GM13976 (cell line): ENCODE results near the gene TIMP2.
"Not testable (repeated sequence)": the region's sequence is repeated elsewhere in the genome, so short reads cannot be mapped to it uniquely, and the experiment has no call there.

ENCODE experiments used
- DNase-seq: peaks from one replicate; pipeline ENCODE4 v3.0.0; 2012; ENCODE audit warnings: low spot score
- in situ Hi-C: fragments of 300-500 bp; cut with MboI; formaldehyde crosslinking; loops from one replicate; pipeline ENCODE4 v1.12.0; 2022; ENCODE audit warnings: low sequenced_read_pairs, mixed read lengths, inconsistent platforms; ENCODE audit not compliant: unreplicated experiment
- TF ChIP-seq, protein P1 (sequence below): IDR thresholded peaks from 2 replicates; pipeline ENCODE4 v1.5.1; 2012; ENCODE audit warnings: borderline replicate concordance, mild to moderate bottlenecking; ENCODE audit not compliant: insufficient read depth; ENCODE audit errors: extremely low read depth, missing control alignments, control extremely low read depth

The TIMP2 gene

DNA sequence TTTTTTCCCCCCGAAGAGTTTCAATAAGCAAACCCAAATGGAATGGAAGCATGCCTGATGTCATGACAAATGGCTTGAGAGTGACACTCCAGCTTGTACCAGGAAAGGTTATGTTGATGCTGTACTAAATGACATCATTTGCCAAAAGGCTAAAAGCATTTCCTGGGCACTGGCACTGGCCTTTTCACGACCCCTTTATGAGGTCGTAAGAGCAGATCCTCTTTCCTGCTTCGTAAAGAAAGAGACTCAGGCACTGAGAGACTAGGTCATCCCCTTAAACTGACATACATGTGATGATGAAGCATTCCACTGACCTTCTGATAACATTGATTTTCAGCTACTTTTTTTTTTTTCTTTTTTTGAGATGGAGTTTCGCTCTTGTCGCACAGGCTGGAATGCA lies 52.7 kb downstream of the TIMP2 start:
- TF ChIP-seq, protein P1, sequence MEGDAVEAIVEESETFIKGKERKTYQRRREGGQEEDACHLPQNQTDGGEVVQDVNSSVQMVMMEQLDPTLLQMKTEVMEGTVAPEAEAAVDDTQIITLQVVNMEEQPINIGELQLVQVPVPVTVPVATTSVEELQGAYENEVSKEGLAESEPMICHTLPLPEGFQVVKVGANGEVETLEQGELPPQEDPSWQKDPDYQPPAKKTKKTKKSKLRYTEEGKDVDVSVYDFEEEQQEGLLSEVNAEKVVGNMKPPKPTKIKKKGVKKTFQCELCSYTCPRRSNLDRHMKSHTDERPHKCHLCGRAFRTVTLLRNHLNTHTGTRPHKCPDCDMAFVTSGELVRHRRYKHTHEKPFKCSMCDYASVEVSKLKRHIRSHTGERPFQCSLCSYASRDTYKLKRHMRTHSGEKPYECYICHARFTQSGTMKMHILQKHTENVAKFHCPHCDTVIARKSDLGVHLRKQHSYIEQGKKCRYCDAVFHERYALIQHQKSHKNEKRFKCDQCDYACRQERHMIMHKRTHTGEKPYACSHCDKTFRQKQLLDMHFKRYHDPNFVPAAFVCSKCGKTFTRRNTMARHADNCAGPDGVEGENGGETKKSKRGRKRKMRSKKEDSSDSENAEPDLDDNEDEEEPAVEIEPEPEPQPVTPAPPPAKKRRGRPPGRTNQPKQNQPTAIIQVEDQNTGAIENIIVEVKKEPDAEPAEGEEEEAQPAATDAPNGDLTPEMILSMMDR = no peak
- in situ Hi-C loops = no loop called here
- DNase-seq = no peak

DNA sequence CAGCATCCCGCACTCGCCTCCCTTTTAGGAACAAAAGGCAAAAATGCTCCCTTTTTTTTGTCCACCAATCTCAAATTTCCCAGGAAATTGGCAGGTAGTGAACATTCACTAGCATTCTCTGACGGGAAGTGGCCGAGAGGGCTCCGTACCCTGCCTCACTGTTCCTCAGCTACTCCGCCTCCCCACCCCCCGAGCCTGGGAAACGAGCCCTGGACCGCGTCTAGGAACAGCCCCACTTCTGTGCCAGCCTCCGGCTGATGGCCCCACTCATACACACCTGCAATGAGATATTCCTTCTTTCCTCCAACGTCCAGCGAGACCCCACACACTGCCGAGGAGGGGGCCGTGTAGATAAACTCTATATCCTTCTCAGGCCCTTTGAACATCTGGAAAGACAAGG lies 54.6 kb downstream of the TIMP2 start:
- in situ Hi-C loops = no loop called here
- DNase-seq = no peak
- TF ChIP-seq, protein P1 = no peak

DNA sequence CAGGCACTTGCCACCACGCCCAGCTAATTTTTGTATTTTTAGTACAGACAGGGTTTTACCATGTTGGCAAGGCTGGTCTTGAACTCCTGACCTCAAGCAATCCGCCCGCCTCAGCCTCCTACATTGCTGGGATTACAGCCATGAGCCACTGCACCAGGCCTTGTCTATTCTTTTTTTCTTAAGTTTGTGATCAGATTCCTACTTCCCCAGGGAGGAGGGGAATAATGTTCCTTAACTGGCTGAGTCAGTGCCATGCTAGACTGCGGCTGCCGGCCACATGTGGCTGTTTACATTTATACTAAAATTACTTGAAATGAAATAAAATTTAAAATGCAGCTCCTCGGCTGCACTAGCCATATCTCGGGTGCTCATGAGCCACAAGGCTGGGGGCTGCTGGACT lies 56.8 kb downstream of the TIMP2 start:
- no peak for DNase-seq
- in situ Hi-C loops = loop anchor here (10.0 kb wide), 1 partner anchor 96 kb away; no protein-coding TSS in a partner anchor
- TF ChIP-seq, protein P1 = no peak

DNA sequence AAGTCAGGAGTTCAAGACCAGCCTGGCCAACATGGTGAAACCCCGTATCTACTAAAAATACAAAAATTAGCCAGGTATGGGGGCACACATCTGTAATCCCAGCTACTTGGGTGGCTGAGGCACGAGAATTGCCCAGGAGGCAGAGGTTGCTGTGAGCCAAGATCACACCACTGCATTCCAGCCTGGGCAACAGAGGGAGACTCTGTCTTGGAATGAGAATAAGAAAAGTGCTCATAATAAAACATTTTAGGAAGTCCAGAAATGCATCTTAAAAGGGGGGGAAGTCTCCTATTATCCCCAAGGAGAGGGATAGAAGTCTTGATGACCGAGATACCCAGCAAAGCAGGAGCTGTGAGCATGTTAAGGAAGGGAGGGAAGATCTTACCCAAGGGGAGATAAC lies 58.1 kb downstream of the TIMP2 start:
- DNase-seq = not testable (repeated sequence)
- in situ Hi-C loops = loop anchor here (10.0 kb wide), 1 partner anchor 98 kb away; no protein-coding TSS in a partner anchor

DNA sequence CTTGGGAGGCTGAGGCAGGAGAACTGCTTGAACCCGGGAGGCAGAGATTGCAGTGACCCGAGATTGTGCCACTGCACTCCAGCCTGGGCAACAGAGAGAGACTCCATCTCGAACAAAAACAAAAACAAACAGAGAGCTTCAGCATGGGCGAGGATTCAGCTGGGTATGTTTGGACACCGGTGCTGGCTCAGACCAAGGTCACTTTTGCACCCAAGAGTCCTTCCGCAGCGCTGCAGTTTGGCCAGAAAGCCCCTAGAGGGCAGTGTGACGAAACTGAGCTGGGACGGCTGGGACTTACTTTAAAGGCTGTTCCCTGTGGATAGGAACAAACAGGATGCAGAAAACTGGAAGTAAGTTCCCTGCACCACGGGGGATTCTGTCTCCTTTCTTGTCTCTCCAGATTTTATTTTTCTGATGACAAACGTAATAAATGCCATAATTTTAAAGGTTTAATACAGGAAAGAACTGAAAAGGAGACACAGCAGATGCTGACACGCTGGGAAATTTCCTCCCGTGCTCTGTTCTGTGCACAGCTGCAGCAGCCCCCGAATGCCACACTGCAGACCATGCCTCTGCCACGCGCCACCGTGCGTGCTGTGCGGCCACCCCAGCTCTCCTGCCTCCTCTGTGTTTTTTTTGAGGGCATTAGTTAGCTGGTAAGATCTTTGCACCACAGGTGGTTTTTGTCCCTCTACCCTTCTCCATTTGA lies 59.4 kb downstream of the TIMP2 start:
- peak; percentile 82 for DNase-seq
- in situ Hi-C loops = loop anchor here (10.0 kb wide), 1 partner anchor 99 kb away; no protein-coding TSS in a partner anchor
- TF ChIP-seq, protein P1 = peak; percentile 93

DNA sequence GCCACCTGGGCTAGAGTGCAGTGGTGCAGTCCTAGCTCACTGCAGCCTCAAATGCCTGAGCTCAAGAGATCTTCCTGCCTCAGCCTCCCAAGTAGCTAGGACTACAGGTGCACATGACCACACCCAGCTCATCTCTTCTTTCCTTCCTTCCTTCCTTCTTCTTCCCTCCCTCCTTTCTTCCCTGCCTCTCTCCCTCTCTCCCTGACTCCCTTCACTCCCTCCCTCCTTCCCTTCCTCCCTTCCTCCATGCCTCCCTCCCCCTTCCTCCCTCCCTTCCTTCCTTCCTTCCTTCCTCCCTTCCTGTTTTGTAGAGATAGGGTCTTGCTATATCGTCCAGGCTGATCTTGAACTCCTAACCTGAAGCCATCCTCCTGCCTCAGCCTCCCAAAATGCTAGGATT lies 61.1 kb downstream of the TIMP2 start:
- in situ Hi-C loops = loop anchor here (10.0 kb wide), 1 partner anchor 101 kb away; no protein-coding TSS in a partner anchor
- no peak for DNase-seq
- TF ChIP-seq, protein P1 = no peak
